RWPE1 (cell line): ENCODE measurements around the gene INMT.

Experiments used
- CTCF ChIA-PET: fragments of 350-600 bp; sonication (Branson Sonifier 250); formaldehyde crosslinking; extraction: SDS; loops from one replicate; lab custom pipeline; 2021; lab: Yijun Ruan, JAX
- POLR2A ChIA-PET: fragments of 400-600 bp; formaldehyde crosslinking; extraction: SDS; loops from one replicate; lab custom pipeline; 2020; ENCODE audit warnings: antibody characterized with exemption; ENCODE audit not compliant: low non-redundant PET; lab: Yijun Ruan, JAX
- DNase-seq: peaks from one replicate; pipeline ENCODE4 v3.0.0; 2012; ENCODE audit warnings: low spot score
- H3K27ac ChIP-seq: fragments of 450-650 bp; 2 replicates; pipeline ENCODE4 v1.5.1; 2017
- CTCF ChIP-seq: fragments of 450-650 bp; conservative IDR thresholded peaks from 2 replicates; pipeline ENCODE4 v1.5.1; 2017; ENCODE audit warnings: low read depth, mild to moderate bottlenecking

Gene INMT

DNA sequence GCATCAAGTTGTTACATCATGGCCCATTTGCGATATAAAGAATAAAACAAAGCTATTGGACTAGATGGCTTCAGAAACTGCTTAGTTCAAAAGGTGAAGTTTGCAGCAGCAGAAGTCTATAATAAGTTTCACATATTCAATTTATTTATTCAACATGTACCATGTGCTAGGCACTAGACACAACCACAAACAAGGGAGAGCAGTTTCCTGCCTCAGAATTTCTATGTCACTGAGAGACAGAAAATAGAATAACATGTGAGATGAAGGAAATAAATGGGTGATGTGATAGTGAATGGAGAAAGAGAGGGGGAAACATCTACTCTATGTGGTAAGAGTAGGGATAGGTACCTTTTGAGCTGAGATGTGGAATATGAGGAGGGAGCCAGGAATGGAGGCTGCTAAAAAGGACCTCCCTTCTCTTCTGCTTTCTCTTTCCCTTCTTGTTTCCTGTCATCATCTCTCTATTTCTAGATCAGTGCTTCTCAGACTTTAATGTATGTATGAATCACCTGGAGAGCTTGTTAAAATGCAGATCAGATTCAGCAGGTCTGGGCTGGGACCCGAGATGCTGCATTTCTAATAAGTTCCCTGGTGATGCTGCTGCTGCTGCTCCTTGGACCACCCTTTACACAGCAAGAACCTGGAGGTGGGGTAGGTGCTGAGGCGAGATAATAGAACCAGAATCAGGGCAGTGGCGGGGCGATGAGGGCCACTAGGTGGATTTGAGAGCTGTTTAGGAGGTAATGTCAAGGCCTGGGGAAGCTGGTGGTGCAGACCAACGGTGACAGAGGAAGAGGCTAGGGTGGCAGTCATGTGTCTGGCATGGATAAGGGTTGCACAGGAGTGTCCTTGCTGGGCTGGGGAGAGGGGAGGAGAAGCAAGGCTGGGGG lies 13.7 kb upstream of the INMT start:
- no peak for TF ChIP-seq CTCF
- no peak overlapping the region for H3K27ac ChIP-seq
- CTCF ChIA-PET, result interaction anchor here (0.9 to 1.3 kb wide), 3 partner anchors 9 to 61 kb away, joined by 3 to 5 read pairs (median 3); no protein-coding TSS in a partner anchor
- POLR2A ChIA-PET, result no interaction called here
- no peak for DNase-seq

DNA sequence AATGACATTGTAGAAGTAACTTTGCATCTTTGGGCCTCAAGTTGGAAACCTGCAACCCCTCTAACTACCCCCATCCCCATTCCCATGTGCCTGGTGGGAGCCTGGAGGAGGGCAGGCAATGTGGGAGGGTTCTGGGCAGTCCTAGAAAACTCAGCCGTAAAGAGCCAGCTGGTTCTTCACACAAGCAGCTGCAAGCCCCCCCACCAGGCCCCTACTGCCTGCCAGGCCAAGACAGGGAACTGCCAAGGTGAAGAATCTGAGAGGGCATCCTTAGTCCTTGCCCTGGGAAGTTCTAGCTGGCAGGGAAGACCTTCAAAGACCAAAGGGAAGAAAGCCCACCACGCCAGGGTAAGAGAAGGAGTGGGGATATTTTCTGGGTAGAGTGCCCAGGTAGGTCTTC lies 12.2 kb upstream of the INMT start:
- DNase-seq, result no peak
- TF ChIP-seq CTCF, result no peak
- no peak overlapping the region for H3K27ac ChIP-seq
- ChIA-PET POLR2A (no interaction called here), CTCF (interaction anchor here (0.6 to 1.1 kb wide), 12 partner anchors 11 to 489 kb away, joined by 3 to 6 read pairs (median 4); no protein-coding TSS in a partner anchor)

GRCh38 chr7:30740417-30741181 lies 11.3 kb upstream of the INMT start:
- ChIA-PET CTCF (interaction anchor here (0.6 to 1.1 kb wide), 18 partner anchors 12 to 680 kb away, joined by 3 to 6 read pairs (median 3); no protein-coding TSS in a partner anchor), POLR2A (interaction anchor here (0.6 to 0.7 kb wide), 2 partner anchors 135 to 147 kb away, joined by 3 read pairs; no protein-coding TSS in a partner anchor)
- peak; percentile 99 for TF ChIP-seq CTCF
- H3K27ac ChIP-seq, result no peak overlapping the region
- DNase-seq, result peak; percentile 92

DNA sequence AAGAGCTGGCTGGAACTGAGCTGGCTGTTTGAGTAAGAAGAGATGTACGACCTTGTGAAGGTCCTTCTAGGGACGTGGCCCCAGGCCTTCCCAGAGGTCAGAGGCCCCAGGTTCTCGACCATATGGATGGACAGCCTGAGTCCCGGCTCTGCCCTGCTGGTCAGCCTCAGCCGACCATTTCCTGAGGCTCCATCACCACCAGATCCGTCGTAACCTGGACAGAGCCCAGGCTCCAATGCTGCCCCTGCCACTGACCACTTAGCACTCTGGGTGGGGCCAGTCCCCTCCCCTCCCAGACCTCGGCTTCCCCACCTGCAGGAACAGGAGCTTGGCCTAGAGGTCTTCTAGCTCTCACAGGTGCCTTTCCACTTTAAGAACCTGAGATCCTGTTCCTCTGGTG lies 10.6 kb upstream of the INMT start:
- no peak overlapping the region for H3K27ac ChIP-seq
- DNase-seq, result no peak
- ChIA-PET CTCF (interaction anchor here (0.6 to 1.0 kb wide), 6 partner anchors 18 to 63 kb away, joined by 3 to 4 read pairs (median 3); no protein-coding TSS in a partner anchor), POLR2A (interaction anchor here (0.6 to 0.7 kb wide), 2 partner anchors 135 to 147 kb away, joined by 3 read pairs; no protein-coding TSS in a partner anchor)
- TF ChIP-seq CTCF, result no peak

DNA sequence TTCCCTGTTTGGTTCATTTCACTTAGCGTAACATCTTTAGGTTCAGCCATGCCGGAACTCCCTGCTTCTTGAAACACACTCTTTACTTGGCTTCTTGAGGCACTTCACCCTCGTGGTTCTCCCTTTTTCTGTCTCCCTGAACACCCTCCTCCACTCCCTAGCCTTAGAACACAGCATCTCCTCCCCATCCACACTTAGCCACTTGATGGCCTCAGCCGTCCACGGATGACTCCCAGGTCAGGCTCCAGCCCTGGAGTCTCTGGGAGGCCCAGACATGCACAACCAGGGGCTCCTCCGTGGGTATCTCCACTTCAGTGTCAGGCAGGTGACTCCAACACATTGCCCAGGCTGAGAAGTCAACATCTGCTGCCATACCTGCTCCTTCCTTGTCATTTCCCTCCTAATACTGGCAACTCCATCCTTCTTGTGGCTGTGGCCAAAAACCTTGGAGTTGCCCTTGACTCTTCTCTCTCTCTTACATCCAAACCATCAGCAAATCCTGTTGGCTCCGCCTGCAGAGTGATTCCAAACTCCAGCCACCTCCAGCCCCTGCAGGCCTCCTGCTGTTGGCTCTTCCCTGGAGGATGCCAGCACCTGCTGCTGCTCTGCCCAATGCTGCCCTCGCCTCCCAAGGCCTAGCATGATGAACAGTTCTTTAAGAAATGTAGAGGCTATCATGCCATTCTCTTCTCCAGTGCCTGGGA lies 8.4 kb upstream of the INMT start:
- DNase-seq, result peak; percentile 34
- H3K27ac ChIP-seq, result no peak overlapping the region
- POLR2A ChIA-PET, result no interaction called here
- CTCF ChIA-PET, result no interaction called here
- no peak for TF ChIP-seq CTCF
